ENCODE results near the gene POLA1. TPM values are rescaled to one million over a fixed set of nuclear protein-coding genes. Genes with fewer than 3 reads are reported as not detected.

The POLA1 gene
- total RNA-seq, 1 donor from 2014 or later: 7.4 TPM

GRCh38 chrX:24761306-24761705 lies 67.6 kb downstream of the POLA1 start:
- H3K36me3 ChIP-seq (ENCODE audit: control insufficient read depth, insufficient read depth, low read length): no peaks in the 10 kb centered on the region
- TF ChIP-seq CTCF (IDR thresholded peaks at IDR 0.05; ENCODE audit: insufficient read depth, low read length, severe bottlenecking): no peak
- H3K4me3 ChIP-seq (ENCODE audit: low read depth, low read length): no peak overlapping the region
- DNase-seq (ENCODE audit: low read depth) (no peak), FAIRE-seq (no peak)
- no peaks in the 10 kb centered on the region for H3K27me3 ChIP-seq (ENCODE audit: control insufficient read depth, insufficient read depth, low read length)

GRCh38 chrX:24763989-24764388 lies 70.3 kb downstream of the POLA1 start:
- no peaks in the 10 kb centered on the region for H3K36me3 ChIP-seq (ENCODE audit: control insufficient read depth, insufficient read depth, low read length)
- FAIRE-seq (no peak), DNase-seq (ENCODE audit: low read depth) (no peak)
- H3K4me3 ChIP-seq (ENCODE audit: low read depth, low read length): no peak overlapping the region
- H3K27me3 ChIP-seq (ENCODE audit: control insufficient read depth, insufficient read depth, low read length): no peaks in the 10 kb centered on the region
- no peak for TF ChIP-seq CTCF (IDR thresholded peaks at IDR 0.05; ENCODE audit: insufficient read depth, low read length, severe bottlenecking)

GRCh38 chrX:24767557-24767956 lies 73.8 kb downstream of the POLA1 start:
- Histone ChIP-seq H3K27me3 (ENCODE audit: control insufficient read depth, insufficient read depth, low read length) (no peaks in the 10 kb centered on the region), H3K4me3 (ENCODE audit: low read depth, low read length) (no peak overlapping the region), H3K36me3 (ENCODE audit: control insufficient read depth, insufficient read depth, low read length) (no peaks in the 10 kb centered on the region)
- DNase-seq (ENCODE audit: low read depth) (peak; percentile 17), FAIRE-seq (no peak)
- no peak for TF ChIP-seq CTCF (IDR thresholded peaks at IDR 0.05; ENCODE audit: insufficient read depth, low read length, severe bottlenecking)

GRCh38 chrX:24768556-24768955 lies 74.8 kb downstream of the POLA1 start:
- DNase-seq (ENCODE audit: low read depth): no peak
- TF ChIP-seq CTCF (IDR thresholded peaks at IDR 0.05; ENCODE audit: insufficient read depth, low read length, severe bottlenecking): no peak
- Histone ChIP-seq H3K4me3 (ENCODE audit: low read depth, low read length) (no peak overlapping the region), H3K27me3 (ENCODE audit: control insufficient read depth, insufficient read depth, low read length) (no peaks in the 10 kb centered on the region), H3K36me3 (ENCODE audit: control insufficient read depth, insufficient read depth, low read length) (no peaks in the 10 kb centered on the region)
- no peak for FAIRE-seq

- FAIRE-seq: peak; percentile 13
- no peak overlapping the region for H3K4me3 ChIP-seq (ENCODE audit: low read depth, low read length)
- H3K27me3 ChIP-seq (ENCODE audit: control insufficient read depth, insufficient read depth, low read length): no peaks in the 10 kb centered on the region
- H3K36me3 ChIP-seq (ENCODE audit: control insufficient read depth, insufficient read depth, low read length): no peaks in the 10 kb centered on the region
- TF ChIP-seq CTCF (IDR thresholded peaks at IDR 0.05; ENCODE audit: insufficient read depth, low read length, severe bottlenecking): no peak
- peak; percentile 12 for DNase-seq (ENCODE audit: low read depth)
Measured at GRCh38 chrX:24774650-24775049, 80.9 kb downstream of the POLA1 start.

- Histone ChIP-seq H3K36me3 (ENCODE audit: control insufficient read depth, insufficient read depth, low read length) (no peaks in the 10 kb centered on the region), H3K4me3 (ENCODE audit: low read depth, low read length) (no peak overlapping the region), H3K27me3 (ENCODE audit: control insufficient read depth, insufficient read depth, low read length) (no peaks in the 10 kb centered on the region)
- FAIRE-seq (no peak), DNase-seq (ENCODE audit: low read depth) (no peak)
- no peak for TF ChIP-seq CTCF (IDR thresholded peaks at IDR 0.05; ENCODE audit: insufficient read depth, low read length, severe bottlenecking)
Measured at GRCh38 chrX:24775891-24776290, 82.2 kb downstream of the POLA1 start.
